ENCODE results near the gene STK39. TPM values are rescaled to one million over a fixed set of nuclear protein-coding genes. Genes with fewer than 3 reads are reported as not detected.

The STK39 gene
- total and polyA plus RNA-seq, 2 of the 4 experiments (the other 2 are of a cell fraction), result 11.8 to 16.4 TPM

- no peak overlapping the region for H3K9ac ChIP-seq (ENCODE audit: low read depth, low read length)
- WGBS, 2 experiments (ENCODE audit: extremely low coverage in 2 of 2, insufficient read length in 1 of 2), result no CpG with 5 or more reads among the region's 6 CpGs
- no peak overlapping the region for H2BK15ac ChIP-seq (ENCODE audit: low read depth, low read length)
- no peak overlapping the region for H2BK5ac ChIP-seq (ENCODE audit: low read depth, low read length, poor library complexity, severe bottlenecking)
- no peaks in the 10 kb centered on the region for H3K79me1 ChIP-seq (ENCODE audit: low read depth in 1 of 2, low read length in 2 of 2)
- no peaks in the 10 kb centered on the region for H4K20me1 ChIP-seq (ENCODE audit: insufficient read depth, low read length)
- BruUV-seq (replicated peaks), result no TSS peak
- H3K36me3 ChIP-seq (ENCODE audit: control insufficient read depth, insufficient read depth, low read length), result peaks cover 6% of the 10 kb centered on the region
- no peak overlapping the region for H2BK20ac ChIP-seq (ENCODE audit: low read depth, low read length)
- no peak overlapping the region for H3K23ac ChIP-seq (ENCODE audit: low read depth, low read length)
- TF ChIP-seq MAZ (IDR thresholded peaks at IDR 0.05; ENCODE audit: borderline replicate concordance, low read depth, low read length) (no peak), RCOR1 (IDR thresholded peaks at IDR 0.05; ENCODE audit: insufficient replicate concordance, low read length) (no peak), CEBPB (IDR thresholded peaks at IDR 0.05; ENCODE audit: low read depth, low read length) (no peak), MXI1 (IDR thresholded peaks at IDR 0.05; ENCODE audit: borderline replicate concordance, low read depth, low read length) (no peak), RFX5 (IDR thresholded peaks at IDR 0.05; ENCODE audit: low read depth, low read length) (no peak), CTCF (conservative IDR thresholded peaks at IDR 0.05; ENCODE audit: low read depth, low read length) (no peak), NFE2L2 (IDR thresholded peaks at IDR 0.05; ENCODE audit: low read depth, low read length) (no peak), RAD21 (IDR thresholded peaks at IDR 0.05; ENCODE audit: low read length) (no peak), SMC3 (IDR thresholded peaks at IDR 0.05; ENCODE audit: low read depth, low read length) (no peak), BHLHE40 (IDR thresholded peaks at IDR 0.05; ENCODE audit: low read depth, low read length) (no peak), ELK1 (IDR thresholded peaks at IDR 0.05; ENCODE audit: borderline replicate concordance, low read depth, low read length) (no peak), POLR2A (IDR thresholded peaks at IDR 0.05; ENCODE audit: low read depth, low read length) (no peak), CHD1 (IDR thresholded peaks at IDR 0.05; ENCODE audit: low read depth, low read length) (no peak), MAFK (IDR thresholded peaks at IDR 0.05; ENCODE audit: low read depth, low read length) (no peak), FOS (IDR thresholded peaks at IDR 0.05; ENCODE audit: low read depth, low read length) (no peak)
- H3K9me1 ChIP-seq (ENCODE audit: insufficient read depth, low read length), result peaks cover under 1% of the 10 kb centered on the region; the same call in 1 of the 2 replicates
- no peak overlapping the region for H2BK120ac ChIP-seq (ENCODE audit: low read depth, low read length)
- H2AK9ac ChIP-seq (replicated peaks; ENCODE audit: low read depth, low read length, poor library complexity), result no peak overlapping the region
- H3K9me3 ChIP-seq (ENCODE audit: control insufficient read depth, insufficient read depth, low read length), result no peaks in the 10 kb centered on the region
- no peak overlapping the region for H3K18ac ChIP-seq (ENCODE audit: low read depth, low read length)
- CTCF ChIA-PET, result no interaction called here
- H3K4me1 ChIP-seq (ENCODE audit: control insufficient read depth, insufficient read depth, low read length), result no peaks in the 10 kb centered on the region
- no peak overlapping the region for H4K91ac ChIP-seq (ENCODE audit: insufficient read depth, low read depth, low read length)
- no peak overlapping the region for H2AK5ac ChIP-seq (ENCODE audit: low read depth, low read length)
- intact Hi-C loops (cut with micrococcal nuclease) (no loop called here), in situ Hi-C loops (cut with MboI; ENCODE audit: low sequenced_read_pairs) (no loop called here), dilution Hi-C loops (cut with HindIII; ENCODE audit: low sequenced_read_pairs, unreplicated experiment) (no loop called here)
- no peak overlapping the region for H4K5ac ChIP-seq (ENCODE audit: low read depth, low read length)
- H3K4ac ChIP-seq (ENCODE audit: low read depth, low read length), result no peak overlapping the region
- no peak for DNase-seq
- H3K4me2 ChIP-seq (ENCODE audit: low read depth, low read length), result no peak overlapping the region
- H3K27me3 ChIP-seq (ENCODE audit: control insufficient read depth, insufficient read depth, low read length), result no peaks in the 10 kb centered on the region
- no peak for ATAC-seq (ENCODE audit: low read depth)
- no peak overlapping the region for H3K14ac ChIP-seq (replicated peaks; ENCODE audit: low read depth, low read length)
- no peak overlapping the region for H4K8ac ChIP-seq (ENCODE audit: low read depth in 2 of 2, low read length in 2 of 2)
- H3K27ac ChIP-seq (ENCODE audit: insufficient read depth, low read length), result no peak overlapping the region
- no peak overlapping the region for H2AFZ ChIP-seq (replicated peaks; ENCODE audit: low read length, poor library complexity)
- POLR2A ChIA-PET (ENCODE audit: unreplicated experiment), result no interaction called here
- no peak overlapping the region for H3K4me3 ChIP-seq (ENCODE audit: insufficient read depth, low read depth, low read length)
- H3K56ac ChIP-seq (ENCODE audit: extremely low read depth, insufficient read depth, low read length), result no peak overlapping the region
Measured at GRCh38 chr2:167955264-167955906, 292.0 kb downstream of the STK39 start.
